ENCODE measurements around the gene FGD2. TPM values are rescaled to one million over a fixed set of nuclear protein-coding genes. Genes with fewer than 3 reads are reported as not detected.

Gene FGD2
- total and polyA plus RNA-seq, 2 of the 4 experiments (the other 2 are of a cell fraction) = 0.07 TPM; not detected in 1

DNA sequence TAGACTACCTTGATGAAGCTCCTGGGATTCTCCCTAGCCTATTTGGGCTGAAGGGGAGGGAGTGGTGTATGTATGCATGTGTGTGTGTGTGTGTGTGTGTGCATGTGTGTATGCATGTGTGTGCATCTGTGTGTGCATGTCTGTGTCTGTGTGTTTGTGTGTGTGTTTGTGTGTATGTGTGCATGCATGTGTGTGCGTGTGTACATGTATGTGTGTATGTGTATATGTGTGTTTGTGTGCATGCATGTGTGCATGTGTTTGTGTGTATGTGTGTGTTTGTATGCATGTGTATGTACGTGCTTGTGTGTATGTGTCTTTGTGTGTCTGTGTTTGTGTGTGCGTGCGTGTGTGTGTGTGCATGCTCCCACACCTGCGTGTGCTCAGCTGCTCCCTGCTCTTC is 15.4 kb downstream of the FGD2 start:
- DNase-seq (no peak), ATAC-seq (ENCODE audit: low read depth) (no peak)
- H3K56ac ChIP-seq (ENCODE audit: extremely low read depth, insufficient read depth, low read length) = no peak overlapping the region
- H3K27ac ChIP-seq (ENCODE audit: insufficient read depth, low read length) = no peak overlapping the region
- H4K20me1 ChIP-seq (ENCODE audit: insufficient read depth, low read length) = no peaks in the 10 kb centered on the region
- no TSS peak for BruUV-seq (replicated peaks)
- H3K18ac ChIP-seq (ENCODE audit: low read depth, low read length) = no peak overlapping the region
- no peaks in the 10 kb centered on the region for H3K79me1 ChIP-seq (ENCODE audit: low read depth in 1 of 2, low read length in 2 of 2)
- no peaks in the 10 kb centered on the region for H3K36me3 ChIP-seq (ENCODE audit: control insufficient read depth, insufficient read depth, low read length)
- H3K4me3 ChIP-seq (ENCODE audit: insufficient read depth, low read depth, low read length) = no peak overlapping the region
- H4K5ac ChIP-seq (ENCODE audit: low read depth, low read length) = no peak overlapping the region
- WGBS, 2 experiments (ENCODE audit: extremely low coverage in 2 of 2, insufficient read length in 1 of 2) = 90% methylated on average over 4 of the region's 5 CpGs; no CpG with 5 or more reads in 1 of the 2 experiments
- H2AFZ ChIP-seq (replicated peaks; ENCODE audit: low read length, poor library complexity) = no peak overlapping the region
- H3K9me1 ChIP-seq (ENCODE audit: insufficient read depth, low read length) = no peaks in the 10 kb centered on the region
- no peak overlapping the region for H2AK9ac ChIP-seq (replicated peaks; ENCODE audit: low read depth, low read length, poor library complexity)
- no peak overlapping the region for H2BK20ac ChIP-seq (ENCODE audit: low read depth, low read length)
- no peak overlapping the region for H4K8ac ChIP-seq (ENCODE audit: low read depth in 2 of 2, low read length in 2 of 2)
- H3K9me3 ChIP-seq (ENCODE audit: control insufficient read depth, insufficient read depth, low read length) = no peaks in the 10 kb centered on the region
- H4K91ac ChIP-seq (ENCODE audit: insufficient read depth, low read depth, low read length) = no peak overlapping the region
- no peak overlapping the region for H3K14ac ChIP-seq (replicated peaks; ENCODE audit: low read depth, low read length)
- TF ChIP-seq POLR2A (IDR thresholded peaks at IDR 0.05; ENCODE audit: low read depth, low read length) (no peak), MAFK (IDR thresholded peaks at IDR 0.05; ENCODE audit: low read depth, low read length) (no peak), FOS (IDR thresholded peaks at IDR 0.05; ENCODE audit: low read depth, low read length) (no peak), RCOR1 (IDR thresholded peaks at IDR 0.05; ENCODE audit: insufficient replicate concordance, low read length) (no peak), BHLHE40 (IDR thresholded peaks at IDR 0.05; ENCODE audit: low read depth, low read length) (no peak)
- no peak overlapping the region for H3K23ac ChIP-seq (ENCODE audit: low read depth, low read length)
- dilution Hi-C loops (cut with HindIII; ENCODE audit: low sequenced_read_pairs, unreplicated experiment) (no loop called here), in situ Hi-C loops (cut with MboI; ENCODE audit: low sequenced_read_pairs) (loop anchor here (5.0 kb wide), 1 partner anchor 191 kb away; no protein-coding TSS in a partner anchor), intact Hi-C loops (cut with micrococcal nuclease) (no loop called here)
- H3K4ac ChIP-seq (ENCODE audit: low read depth, low read length) = no peak overlapping the region
- H3K4me2 ChIP-seq (ENCODE audit: low read depth, low read length) = no peak overlapping the region
- H2BK120ac ChIP-seq (ENCODE audit: low read depth, low read length) = no peak overlapping the region
- H2BK5ac ChIP-seq (ENCODE audit: low read depth, low read length, poor library complexity, severe bottlenecking) = no peak overlapping the region
- CTCF ChIA-PET = interaction anchor here (0.5 to 3.3 kb wide), 4 partner anchors 131 to 189 kb away, joined by 3 to 25 read pairs (median 4); no protein-coding TSS in a partner anchor
- no peaks in the 10 kb centered on the region for H3K27me3 ChIP-seq (ENCODE audit: control insufficient read depth, insufficient read depth, low read length)
- H3K4me1 ChIP-seq (ENCODE audit: control insufficient read depth, insufficient read depth, low read length) = no peaks in the 10 kb centered on the region; the same call in 1 of the 2 replicates
- H2BK15ac ChIP-seq (ENCODE audit: low read depth, low read length) = no peak overlapping the region
- H2AK5ac ChIP-seq (ENCODE audit: low read depth, low read length) = no peak overlapping the region
- H3K9ac ChIP-seq (ENCODE audit: low read depth, low read length) = no peak overlapping the region
- POLR2A ChIA-PET (ENCODE audit: unreplicated experiment) = no interaction called here
